ENCODE results near the gene MCOLN1.

The MCOLN1 gene

DNA sequence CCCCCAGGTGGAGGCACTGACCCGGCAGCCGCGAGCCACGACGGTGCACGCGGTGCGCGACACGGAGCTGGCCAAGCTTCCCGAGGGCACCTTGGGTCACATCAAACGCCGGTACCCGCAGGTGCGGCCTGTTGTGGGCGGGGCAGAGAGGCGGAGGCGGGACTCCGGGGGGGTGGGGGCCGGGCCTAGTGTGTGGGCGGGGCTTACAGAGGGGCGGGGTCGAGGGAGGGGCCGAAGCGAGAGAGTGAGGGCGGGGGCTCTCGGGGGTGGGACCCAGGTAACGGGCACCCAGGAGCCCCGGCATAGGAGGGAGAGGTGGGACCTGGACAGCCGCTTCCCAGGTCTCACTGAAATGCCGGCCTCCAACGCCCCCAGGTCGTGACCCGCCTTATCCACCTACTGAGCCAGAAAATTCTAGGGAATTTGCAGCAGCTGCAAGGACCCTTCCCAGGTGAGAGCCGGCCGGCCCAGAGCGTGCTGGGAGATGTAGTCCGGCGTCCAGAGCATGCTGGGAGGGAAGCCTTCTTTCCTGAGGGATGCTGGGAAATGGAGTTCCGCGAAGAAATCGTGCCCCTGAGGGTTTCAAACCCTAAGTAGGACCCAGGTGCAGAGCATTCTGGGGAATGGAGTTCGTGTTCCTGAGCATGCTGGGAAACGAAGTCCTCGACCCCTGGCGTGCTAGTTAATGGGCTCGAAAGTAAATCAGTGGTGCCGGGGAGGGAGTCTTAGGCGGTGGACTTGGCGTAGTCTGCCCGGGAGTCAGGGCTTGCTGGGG lies 28.8 kb downstream of the MCOLN1 start:
- no peak for TF ChIP-seq GATA1 (IDR thresholded peaks at IDR 0.05; ENCODE audit: low read depth, low read length)
- no peak for TF ChIP-seq POLR2A (IDR thresholded peaks at IDR 0.05; ENCODE audit: low read length)
- DNase-seq = peak in 1 of 2 experiments; percentile 63

DNA sequence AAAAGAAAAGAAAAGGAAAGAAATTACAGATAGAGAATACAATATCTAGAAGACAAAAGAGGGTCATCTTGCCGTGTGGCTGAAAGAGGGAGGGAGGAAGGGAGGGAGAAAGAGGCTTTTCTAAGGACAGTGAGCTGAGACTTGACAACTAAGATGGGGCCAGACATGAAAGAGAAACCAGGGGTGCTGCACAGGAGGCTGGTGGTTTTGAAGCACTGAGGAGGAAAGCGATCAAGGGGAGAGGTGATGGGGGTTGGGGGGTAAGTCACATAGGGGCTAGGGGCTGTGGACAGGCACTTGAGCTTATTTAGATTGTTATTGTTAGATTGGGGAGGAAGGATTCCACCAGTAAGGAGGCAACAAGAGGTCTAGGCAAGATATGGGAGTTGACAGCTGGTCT lies 30.4 kb downstream of the MCOLN1 start:
- DNase-seq = no peak
- TF ChIP-seq GATA1 (IDR thresholded peaks at IDR 0.05; ENCODE audit: low read depth, low read length) (no peak), POLR2A (IDR thresholded peaks at IDR 0.05; ENCODE audit: low read length) (no peak)

DNA sequence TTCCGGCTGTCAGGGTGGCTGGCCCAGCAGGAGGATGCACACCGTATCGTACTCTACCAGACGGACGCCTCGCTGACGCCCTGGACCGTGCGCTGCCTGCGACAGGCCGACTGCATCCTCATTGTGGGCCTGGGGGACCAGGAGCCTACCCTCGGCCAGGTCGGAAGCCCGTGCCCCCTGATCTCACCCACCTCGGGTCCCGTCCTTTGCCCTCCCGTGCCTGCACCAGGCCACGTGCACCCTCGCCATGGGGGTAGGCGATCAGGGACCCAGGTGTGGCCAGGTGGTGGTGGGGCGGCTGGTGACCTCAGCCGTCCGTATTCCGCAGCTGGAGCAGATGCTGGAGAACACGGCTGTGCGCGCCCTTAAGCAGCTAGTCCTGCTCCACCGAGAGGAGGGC lies 32.1 kb downstream of the MCOLN1 start:
- TF ChIP-seq GATA1 (IDR thresholded peaks at IDR 0.05; ENCODE audit: low read depth, low read length) (no peak), POLR2A (IDR thresholded peaks at IDR 0.05; ENCODE audit: low read length) (no peak)
- no peak for DNase-seq

DNA sequence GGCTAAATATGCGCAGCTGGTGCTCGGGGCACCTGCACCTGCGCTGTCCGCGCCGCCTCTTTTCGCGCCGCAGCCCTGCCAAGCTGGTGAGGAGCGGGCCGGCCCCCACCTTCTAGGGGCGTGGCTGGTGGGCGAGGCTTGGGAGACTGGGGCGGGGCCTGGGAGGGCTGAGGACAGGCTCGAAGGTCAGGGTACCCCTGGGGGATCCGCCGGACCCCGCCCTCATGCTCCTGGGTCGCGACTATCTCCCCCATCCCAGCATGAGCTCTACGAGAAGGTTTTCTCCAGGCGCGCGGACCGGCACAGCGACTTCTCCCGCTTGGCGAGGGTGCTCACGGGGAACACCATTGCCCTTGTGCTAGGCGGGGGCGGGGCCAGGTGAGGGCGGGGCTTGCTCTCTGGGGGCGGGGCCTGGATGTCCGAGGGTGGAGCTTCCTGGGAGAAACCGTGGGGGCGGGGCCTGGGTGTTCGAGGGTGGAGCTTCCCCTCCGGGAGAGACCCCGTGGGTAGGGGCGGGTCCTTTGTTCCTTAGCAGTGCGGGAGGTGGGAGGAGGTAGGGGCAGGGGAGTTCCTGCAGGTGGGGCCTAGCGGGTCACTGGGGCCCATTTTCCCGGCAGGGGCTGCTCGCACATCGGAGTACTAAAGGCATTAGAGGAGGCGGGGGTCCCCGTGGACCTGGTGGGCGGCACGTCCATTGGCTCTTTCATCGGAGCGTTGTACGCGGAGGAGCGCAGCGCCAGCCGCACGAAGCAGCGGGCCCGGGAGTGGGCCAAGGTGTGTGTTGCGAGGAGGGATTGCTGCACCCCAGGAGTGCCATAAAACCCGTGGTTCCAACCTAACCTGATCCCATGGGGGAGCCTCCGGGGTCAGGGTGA lies 32.8 kb downstream of the MCOLN1 start:
- no peak for DNase-seq
- TF ChIP-seq POLR2A (IDR thresholded peaks at IDR 0.05; ENCODE audit: low read length) = no peak
- TF ChIP-seq GATA1 (IDR thresholded peaks at IDR 0.05; ENCODE audit: low read depth, low read length) = no peak

DNA sequence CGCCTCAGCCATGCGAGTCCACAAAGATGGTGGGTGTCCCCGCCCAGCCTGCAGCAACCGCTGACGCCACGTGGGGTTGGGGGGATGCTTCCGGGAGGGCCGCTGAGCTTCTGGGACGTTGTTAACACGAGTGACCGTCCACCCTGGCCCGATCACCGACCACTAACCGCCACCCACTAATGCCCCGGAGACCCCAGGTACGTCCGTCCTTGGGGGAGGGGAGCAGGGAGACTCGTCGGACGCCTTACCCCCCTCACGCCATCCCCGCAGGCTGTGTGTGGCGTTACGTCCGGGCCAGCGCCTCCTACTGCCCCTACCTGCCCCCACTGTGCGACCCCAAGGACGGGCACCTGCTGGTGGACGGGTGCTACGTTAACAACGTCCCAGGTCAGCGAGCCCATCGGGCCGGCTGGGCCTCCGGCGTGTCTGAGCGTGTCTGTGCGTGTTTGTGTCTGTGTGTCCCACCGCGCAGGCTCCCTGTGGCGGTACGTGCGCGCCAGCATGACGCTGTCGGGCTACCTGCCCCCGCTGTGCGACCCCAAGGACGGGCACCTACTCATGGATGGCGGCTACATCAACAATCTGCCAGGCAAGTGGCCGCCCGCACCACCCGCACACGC lies 34.4 kb downstream of the MCOLN1 start:
- no peak for DNase-seq
- no peak for TF ChIP-seq POLR2A (IDR thresholded peaks at IDR 0.05; ENCODE audit: low read length)
- no peak for TF ChIP-seq GATA1 (IDR thresholded peaks at IDR 0.05; ENCODE audit: low read depth, low read length)

DNA sequence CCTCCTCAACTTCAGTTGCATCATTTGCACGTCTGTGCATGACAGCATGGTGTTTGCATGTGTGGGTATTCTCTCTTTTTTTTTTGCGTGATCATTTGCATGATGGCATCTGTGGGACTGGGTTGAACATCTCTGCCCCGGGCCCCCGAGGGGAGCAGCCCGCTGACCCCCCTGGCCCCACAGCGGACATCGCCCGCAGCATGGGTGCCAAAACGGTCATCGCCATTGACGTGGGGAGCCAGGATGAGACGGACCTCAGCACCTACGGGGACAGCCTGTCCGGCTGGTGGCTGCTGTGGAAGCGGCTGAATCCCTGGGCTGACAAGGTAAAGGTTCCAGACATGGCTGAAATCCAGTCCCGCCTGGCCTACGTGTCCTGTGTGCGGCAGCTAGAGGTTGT lies 36.2 kb downstream of the MCOLN1 start:
- TF ChIP-seq POLR2A (IDR thresholded peaks at IDR 0.05; ENCODE audit: low read length) (no peak), GATA1 (IDR thresholded peaks at IDR 0.05; ENCODE audit: low read depth, low read length) (no peak)
- DNase-seq = no peak

DNA sequence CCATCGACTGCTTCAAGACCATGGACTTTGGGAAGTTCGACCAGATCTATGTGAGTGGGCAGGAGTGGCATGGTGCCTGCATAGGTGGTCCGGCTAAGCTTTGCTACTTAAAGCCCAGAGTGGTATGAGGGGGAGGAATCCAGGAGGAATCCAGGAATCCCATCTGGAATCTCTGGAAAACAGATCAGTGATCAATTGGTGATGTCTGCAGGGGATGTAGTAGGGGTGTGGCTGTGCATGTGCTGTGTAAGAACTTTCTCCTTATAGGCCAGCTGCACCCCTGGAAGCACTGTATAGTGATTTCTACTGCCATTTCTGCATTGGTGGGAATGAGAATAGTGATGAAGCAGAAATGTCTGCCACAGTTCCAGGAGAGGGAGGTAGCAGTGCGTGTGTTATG lies 36.7 kb downstream of the MCOLN1 start:
- DNase-seq = no peak
- TF ChIP-seq POLR2A (IDR thresholded peaks at IDR 0.05; ENCODE audit: low read length) (no peak), GATA1 (IDR thresholded peaks at IDR 0.05; ENCODE audit: low read depth, low read length) (no peak)

DNA sequence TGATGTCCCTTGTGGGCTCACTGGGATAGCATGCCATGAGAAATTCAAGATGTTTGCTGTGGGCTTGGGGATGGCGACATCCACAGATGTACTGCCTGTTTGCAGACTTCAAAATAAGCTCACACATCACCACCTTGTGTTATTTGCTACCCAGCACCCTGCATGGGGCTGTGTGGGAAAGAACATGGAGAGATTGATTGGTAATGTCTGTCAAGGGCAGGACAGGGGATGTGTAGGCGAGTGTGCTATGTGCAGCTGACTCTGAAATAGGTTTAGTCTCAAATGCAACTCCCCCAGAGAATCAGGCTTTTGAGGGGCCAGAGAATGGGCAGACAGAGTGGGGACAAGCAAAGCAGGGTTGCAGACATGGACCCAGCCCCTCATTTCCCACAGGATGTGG lies 37.8 kb downstream of the MCOLN1 start:
- no peak for TF ChIP-seq GATA1 (IDR thresholded peaks at IDR 0.05; ENCODE audit: low read depth, low read length)
- no peak for TF ChIP-seq POLR2A (IDR thresholded peaks at IDR 0.05; ENCODE audit: low read length)
- DNase-seq = no peak

DNA sequence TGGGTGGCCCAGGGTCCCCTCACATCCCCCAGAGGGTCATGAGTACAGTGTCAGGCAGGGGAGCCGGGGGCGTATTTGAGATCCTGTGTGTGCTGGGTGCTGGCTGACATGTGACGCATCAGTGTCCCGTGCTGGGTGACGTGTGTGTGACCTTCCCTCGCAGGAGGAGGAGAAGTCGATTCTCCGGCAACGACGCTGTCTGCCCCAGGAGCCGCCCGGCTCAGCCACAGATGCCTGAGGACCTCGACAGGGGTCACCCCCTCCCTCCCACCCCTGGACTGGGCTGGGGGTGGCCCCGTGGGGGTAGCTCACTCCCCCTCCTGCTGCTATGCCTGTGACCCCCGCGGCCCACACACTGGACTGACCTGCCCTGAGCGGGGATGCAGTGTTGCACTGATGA lies 38.9 kb downstream of the MCOLN1 start:
- no peak for TF ChIP-seq GATA1 (IDR thresholded peaks at IDR 0.05; ENCODE audit: low read depth, low read length)
- DNase-seq = no peak

DNA sequence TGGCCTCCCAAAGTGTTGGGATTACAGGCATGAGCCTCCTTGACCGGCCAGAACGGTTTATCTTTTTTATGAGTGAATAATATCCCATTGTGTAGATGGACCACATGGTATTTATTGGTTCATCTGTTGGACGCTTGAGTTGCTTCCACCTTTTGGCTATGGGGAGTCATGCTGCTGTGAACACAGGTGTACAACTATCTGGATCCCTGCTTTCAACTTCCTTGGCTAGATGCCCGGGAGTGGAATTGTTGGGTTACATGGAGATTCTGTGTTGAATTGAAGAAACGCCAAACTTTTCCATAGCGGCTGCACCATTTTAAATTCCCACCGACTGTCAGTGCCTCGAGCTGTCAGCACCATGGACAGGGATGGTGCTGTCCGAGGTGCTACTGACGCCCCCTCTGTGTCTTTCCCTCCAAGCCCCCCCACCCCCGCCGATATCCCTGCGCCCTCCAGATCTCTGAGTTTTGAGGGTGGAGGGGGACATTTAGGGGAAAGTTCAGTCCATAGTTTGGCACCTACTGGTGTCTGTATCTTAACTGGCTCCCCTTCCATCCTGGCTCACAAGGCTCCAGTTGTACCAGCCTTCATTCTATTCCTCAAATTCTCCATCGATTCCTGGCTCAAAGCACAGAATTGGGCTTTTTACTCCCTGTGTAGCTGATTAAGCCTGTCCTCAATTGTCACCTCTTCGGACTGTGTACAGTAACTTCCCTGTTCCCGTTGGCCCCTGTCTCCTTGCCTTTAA lies 40.4 kb downstream of the MCOLN1 start:
- no peak for DNase-seq
- TF ChIP-seq POLR2A (IDR thresholded peaks at IDR 0.05; ENCODE audit: low read length) = no peak

DNA sequence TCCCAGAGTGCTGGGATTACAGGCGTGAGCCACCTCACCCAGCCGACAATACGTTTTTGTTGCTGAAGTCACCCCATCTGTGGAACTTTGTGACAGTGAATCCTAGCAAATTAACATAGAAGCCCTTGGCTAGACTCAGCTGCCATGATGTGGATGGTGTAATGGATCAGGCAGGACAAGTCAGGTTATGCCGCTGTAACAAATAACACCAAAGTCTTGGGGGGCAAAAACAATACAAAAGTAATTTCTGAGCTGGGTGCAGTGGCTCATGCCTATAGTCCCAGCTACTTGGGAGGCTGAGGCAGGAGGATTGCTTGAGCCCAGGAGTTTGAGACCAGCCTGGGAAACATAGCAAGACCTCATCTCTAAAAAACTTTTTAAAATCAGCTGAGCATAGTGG lies 42.4 kb downstream of the MCOLN1 start:
- no peak for TF ChIP-seq GATA1 (IDR thresholded peaks at IDR 0.05; ENCODE audit: low read depth, low read length)
- TF ChIP-seq POLR2A (IDR thresholded peaks at IDR 0.05; ENCODE audit: low read length) = no peak
- DNase-seq = no peak

DNA sequence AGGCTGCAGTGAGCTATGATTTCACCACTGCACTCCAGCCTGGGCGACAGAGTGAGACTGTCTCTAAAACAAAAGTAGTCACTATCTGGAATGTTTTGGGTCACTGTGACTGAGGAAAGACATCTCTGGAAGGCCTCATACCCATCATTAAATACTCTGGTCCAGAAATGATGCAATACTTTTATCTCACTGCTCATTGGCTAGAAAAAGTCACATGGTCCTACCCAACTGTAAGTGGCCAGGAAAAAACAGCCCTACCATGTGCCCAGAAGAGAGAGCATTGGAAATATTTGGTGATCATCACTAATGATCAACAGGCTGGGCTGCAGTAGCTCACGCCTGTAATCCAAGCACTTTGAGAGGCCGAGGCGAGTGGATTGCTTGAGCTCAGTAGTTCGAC lies 42.9 kb downstream of the MCOLN1 start:
- TF ChIP-seq GATA1 (IDR thresholded peaks at IDR 0.05; ENCODE audit: low read depth, low read length) (no peak), POLR2A (IDR thresholded peaks at IDR 0.05; ENCODE audit: low read length) (no peak)
- no peak for DNase-seq

DNA sequence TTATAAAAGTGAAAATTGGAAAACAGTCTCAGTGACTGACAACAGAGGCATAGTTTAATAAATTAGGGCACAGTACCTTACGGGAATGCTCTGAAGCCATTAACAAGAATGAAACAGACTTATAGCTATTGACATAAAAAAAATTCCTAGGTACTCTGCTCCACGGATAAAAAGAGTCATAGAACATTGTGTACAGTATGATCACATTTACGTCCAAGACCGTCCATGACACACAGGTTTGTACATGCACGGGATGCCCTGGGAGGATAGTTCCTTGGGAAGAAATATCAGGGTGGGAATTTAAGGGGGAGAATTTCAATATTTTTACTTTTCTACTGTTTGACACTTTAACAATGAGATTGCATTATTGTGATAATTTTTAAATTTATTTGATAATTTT lies 48.3 kb downstream of the MCOLN1 start:
- DNase-seq = no peak
- TF ChIP-seq GATA1 (IDR thresholded peaks at IDR 0.05; ENCODE audit: low read depth, low read length) (no peak), POLR2A (IDR thresholded peaks at IDR 0.05; ENCODE audit: low read length) (no peak)
